Hepatocyte (in vitro differentiated cells): ENCODE measurements around the gene TNFSF11. TPM values are rescaled to one million over a fixed set of nuclear protein-coding genes. Genes with fewer than 3 reads are reported as not detected.

Experiments
- DNase-seq: peaks from one replicate; pipeline ENCODE4 v3.0.0-alpha.2; 2016; ENCODE audit warnings: low spot score
- H2AFZ ChIP-seq: fragments of 200-600 bp; sonication (generic); 2 replicates; pipeline ENCODE4 v1.6.0; 2016; ENCODE audit warnings: antibody characterized with exemption, mild to moderate bottlenecking
- H3K27ac ChIP-seq: fragments of 200-600 bp; sonication (generic); 2 replicates; pipeline ENCODE4 v1.5.1; 2016; ENCODE audit warnings: mild to moderate bottlenecking
- H3K27me3 ChIP-seq: fragments of 200-600 bp; sonication (generic); 2 replicates; pipeline ENCODE4 v1.6.1; 2016
- H3K36me3 ChIP-seq: fragments of 200-600 bp; sonication (generic); replicated peaks from 2 replicates; pipeline ENCODE4 v1.5.1; 2016; ENCODE audit warnings: low read depth; ENCODE audit not compliant: insufficient read depth
- H3K4me1 ChIP-seq: fragments of 200-600 bp; sonication (generic); 2 replicates; pipeline ENCODE4 v1.5.1; 2016; ENCODE audit warnings: mild to moderate bottlenecking, moderate library complexity; ENCODE audit not compliant: insufficient read depth
- H3K4me2 ChIP-seq: fragments of 200-600 bp; sonication (generic); 2 replicates; pipeline ENCODE4 v1.6.0; 2016
- H3K4me3 ChIP-seq: fragments of 200-600 bp; sonication (generic); 2 replicates; pipeline ENCODE4 v1.5.1; 2016; ENCODE audit warnings: mild to moderate bottlenecking
- H3K79me2 ChIP-seq: fragments of 200-600 bp; sonication (generic); 2 replicates; pipeline ENCODE4 v1.6.0; 2017; ENCODE audit warnings: mild to moderate bottlenecking
- H3K9me2 ChIP-seq: fragments of 200-600 bp; sonication (generic); replicated peaks from 2 replicates; pipeline ENCODE4 v1.6.0; 2017; ENCODE audit warnings: mild to moderate bottlenecking; ENCODE audit not compliant: insufficient read depth
- H3K9me3 ChIP-seq: fragments of 200-600 bp; sonication (generic); 2 replicates; pipeline ENCODE4 v1.5.1; 2016; ENCODE audit warnings: low read depth, mild to moderate bottlenecking
- H4K20me1 ChIP-seq: fragments of 200-600 bp; sonication (generic); 2 replicates; pipeline ENCODE4 v1.6.0; 2016; ENCODE audit warnings: mild to moderate bottlenecking; ENCODE audit not compliant: insufficient read depth, poor library complexity, severe bottlenecking
- EZH2 ChIP-seq: fragments of 200-600 bp; sonication (generic); IDR thresholded peaks from 2 replicates; pipeline ENCODE4 v1.6.1; 2016; ENCODE audit warnings: antibody characterized with exemption, mild to moderate bottlenecking, borderline replicate concordance
- EZH2phosphoT487 ChIP-seq: fragments of 200-600 bp; sonication (generic); IDR thresholded peaks from one replicate; pipeline ENCODE4 v1.6.1; 2018; ENCODE audit warnings: antibody characterized with exemption, mild to moderate bottlenecking, low read depth, moderate library complexity; ENCODE audit not compliant: unreplicated experiment, severe bottlenecking
- WGBS: methylation state at CpG from one replicate; pipeline ENCODE4 v1.1.6; 2016; ENCODE audit warnings: low lambda C conversion rate; ENCODE audit errors: missing lambda C conversion rate; 5-methylcytosine and 5-hydroxymethylcytosine counted together
- polyA plus RNA-seq: library from polyadenylated mRNA; unstranded; fragments of >200 nt; fragmentation: Nextera tagmentation; extraction: Ambion mirVana; gene quantifications from 2 replicates; pipeline ENCODE4 v1.2.1, GENCODE V29; 2016
- total RNA-seq: library from RNA; depleted of rRNA; stranded (reverse); fragments of >200 nt; gene quantifications from 2 replicates; pipeline ENCODE4 v1.2.3, GENCODE V29; 2014
- TF ChIP-seq, protein P1 (sequence below): fragments of 200-600 bp; sonication (generic); IDR thresholded peaks from 2 replicates; pipeline ENCODE4 v1.5.1; 2016; ENCODE audit warnings: antibody characterized with exemption, mild to moderate bottlenecking; ENCODE audit not compliant: poor library complexity

The TNFSF11 gene
- total and polyA plus RNA-seq, 2 experiments from 2014 or later, result 0.83 TPM; not detected in 1

DNA sequence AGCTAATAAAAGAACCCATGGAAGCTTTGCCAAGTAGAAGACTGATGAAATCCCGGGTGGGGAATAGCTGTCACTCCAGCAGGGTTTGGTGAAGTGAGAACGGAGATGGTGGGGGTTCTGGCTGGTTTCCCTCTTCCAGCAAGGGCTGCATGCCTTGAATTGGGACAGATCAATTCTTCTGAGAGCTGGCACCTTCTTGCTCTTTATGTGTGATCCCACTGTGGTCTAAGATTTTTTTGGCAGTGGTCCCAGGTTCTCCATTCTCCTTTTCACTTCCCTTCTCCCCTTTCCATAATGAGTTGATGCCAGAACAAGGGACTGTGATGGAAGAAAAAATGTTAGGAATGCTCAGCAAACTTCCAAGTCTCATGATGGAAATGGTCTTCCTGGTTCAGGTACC is 50.0 kb downstream of the TNFSF11 start:
- H3K9me2 ChIP-seq, result no peaks in the 10 kb centered on the region
- no peak overlapping the region for H3K4me2 ChIP-seq
- H3K36me3 ChIP-seq, result no peaks in the 10 kb centered on the region
- no peak overlapping the region for H2AFZ ChIP-seq
- H3K9me3 ChIP-seq, result no peaks in the 10 kb centered on the region
- 79% methylated on average over 2 of the region's 2 CpGs for WGBS
- no peaks in the 10 kb centered on the region for H3K79me2 ChIP-seq
- no peaks in the 10 kb centered on the region for H3K27me3 ChIP-seq
- no peaks in the 10 kb centered on the region for H4K20me1 ChIP-seq
- no peak overlapping the region for H3K27ac ChIP-seq
- no peak for DNase-seq
- no peaks in the 10 kb centered on the region for H3K4me1 ChIP-seq
- H3K4me3 ChIP-seq, result no peak overlapping the region
- TF ChIP-seq EZH2 (no peak), EZH2phosphoT487 (no peak)
- TF ChIP-seq, protein P1, sequence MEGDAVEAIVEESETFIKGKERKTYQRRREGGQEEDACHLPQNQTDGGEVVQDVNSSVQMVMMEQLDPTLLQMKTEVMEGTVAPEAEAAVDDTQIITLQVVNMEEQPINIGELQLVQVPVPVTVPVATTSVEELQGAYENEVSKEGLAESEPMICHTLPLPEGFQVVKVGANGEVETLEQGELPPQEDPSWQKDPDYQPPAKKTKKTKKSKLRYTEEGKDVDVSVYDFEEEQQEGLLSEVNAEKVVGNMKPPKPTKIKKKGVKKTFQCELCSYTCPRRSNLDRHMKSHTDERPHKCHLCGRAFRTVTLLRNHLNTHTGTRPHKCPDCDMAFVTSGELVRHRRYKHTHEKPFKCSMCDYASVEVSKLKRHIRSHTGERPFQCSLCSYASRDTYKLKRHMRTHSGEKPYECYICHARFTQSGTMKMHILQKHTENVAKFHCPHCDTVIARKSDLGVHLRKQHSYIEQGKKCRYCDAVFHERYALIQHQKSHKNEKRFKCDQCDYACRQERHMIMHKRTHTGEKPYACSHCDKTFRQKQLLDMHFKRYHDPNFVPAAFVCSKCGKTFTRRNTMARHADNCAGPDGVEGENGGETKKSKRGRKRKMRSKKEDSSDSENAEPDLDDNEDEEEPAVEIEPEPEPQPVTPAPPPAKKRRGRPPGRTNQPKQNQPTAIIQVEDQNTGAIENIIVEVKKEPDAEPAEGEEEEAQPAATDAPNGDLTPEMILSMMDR, result no peak

DNA sequence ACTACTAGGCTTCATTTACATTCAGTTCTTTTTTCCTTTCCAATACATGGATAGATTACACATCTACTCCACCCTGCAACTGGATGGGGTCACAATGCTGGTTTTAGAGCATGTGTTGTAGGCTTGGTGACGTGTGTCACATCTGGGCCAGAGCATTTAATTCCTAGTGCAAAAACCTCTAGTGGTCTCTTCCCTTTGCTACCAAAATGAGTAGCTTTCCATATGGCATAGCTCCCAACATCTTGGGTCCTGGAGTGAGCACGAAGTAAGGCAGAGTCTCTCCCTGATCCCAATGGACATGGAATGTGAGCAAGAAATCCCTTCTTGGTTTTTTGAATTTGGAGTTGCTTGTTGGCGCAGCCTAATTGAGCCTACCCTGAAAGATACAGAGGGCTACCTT is 51.7 kb downstream of the TNFSF11 start:
- DNase-seq, result no peak
- H3K27me3 ChIP-seq, result no peaks in the 10 kb centered on the region
- no peak overlapping the region for H3K27ac ChIP-seq
- H3K4me3 ChIP-seq, result no peak overlapping the region
- H3K9me2 ChIP-seq, result no peaks in the 10 kb centered on the region
- 100% methylated on average over 3 of the region's 3 CpGs for WGBS
- H3K4me1 ChIP-seq, result no peaks in the 10 kb centered on the region
- H3K36me3 ChIP-seq, result no peaks in the 10 kb centered on the region
- H3K79me2 ChIP-seq, result no peaks in the 10 kb centered on the region
- H3K9me3 ChIP-seq, result no peaks in the 10 kb centered on the region
- no peak overlapping the region for H3K4me2 ChIP-seq
- H2AFZ ChIP-seq, result no peak overlapping the region
- no peak for TF ChIP-seq EZH2phosphoT487
- TF ChIP-seq, protein P1, result no peak
- no peak for TF ChIP-seq EZH2
- no peaks in the 10 kb centered on the region for H4K20me1 ChIP-seq

DNA sequence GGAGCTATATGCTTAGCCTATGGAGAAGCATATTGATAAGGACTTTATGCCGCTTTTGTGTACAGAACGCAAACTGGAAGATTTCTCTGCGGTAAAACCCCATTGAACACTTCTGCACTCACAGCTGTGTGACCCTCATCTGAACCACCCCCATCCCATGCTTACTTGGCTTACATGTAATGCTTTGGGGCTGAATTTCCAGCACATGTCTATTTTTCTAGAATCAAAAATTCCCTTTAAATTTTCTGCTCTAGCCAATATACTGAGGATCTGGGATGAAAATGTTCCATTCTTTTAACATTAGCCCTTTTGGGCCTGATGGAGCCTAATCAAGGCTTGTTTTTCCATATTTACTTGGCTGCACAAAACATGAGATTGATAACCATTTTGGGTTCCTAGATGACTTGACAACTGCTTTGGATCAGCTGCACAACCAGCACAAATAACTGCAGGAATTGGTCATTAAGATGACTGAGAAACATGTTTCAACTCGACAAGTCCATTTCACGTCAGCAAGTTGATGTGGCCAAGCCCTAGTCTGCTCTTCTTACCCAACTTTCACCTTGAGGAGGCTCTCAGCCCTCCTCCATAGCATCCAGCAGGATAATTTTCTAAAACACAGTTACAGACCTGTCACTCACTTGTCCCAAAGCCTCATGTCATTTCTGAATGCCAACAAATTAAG is 52.4 kb downstream of the TNFSF11 start:
- H3K4me1 ChIP-seq, result no peaks in the 10 kb centered on the region
- DNase-seq, result no peak
- H3K27me3 ChIP-seq, result no peaks in the 10 kb centered on the region
- no peak overlapping the region for H3K4me2 ChIP-seq
- H3K79me2 ChIP-seq, result no peaks in the 10 kb centered on the region
- 91% methylated on average over 5 of the region's 5 CpGs for WGBS
- TF ChIP-seq, protein P1, result no peak
- TF ChIP-seq EZH2 (no peak), EZH2phosphoT487 (no peak)
- no peaks in the 10 kb centered on the region for H3K9me2 ChIP-seq
- no peak overlapping the region for H2AFZ ChIP-seq
- no peaks in the 10 kb centered on the region for H3K36me3 ChIP-seq
- H3K9me3 ChIP-seq, result no peaks in the 10 kb centered on the region
- no peaks in the 10 kb centered on the region for H4K20me1 ChIP-seq
- H3K4me3 ChIP-seq, result no peak overlapping the region
- H3K27ac ChIP-seq, result no peak overlapping the region

DNA sequence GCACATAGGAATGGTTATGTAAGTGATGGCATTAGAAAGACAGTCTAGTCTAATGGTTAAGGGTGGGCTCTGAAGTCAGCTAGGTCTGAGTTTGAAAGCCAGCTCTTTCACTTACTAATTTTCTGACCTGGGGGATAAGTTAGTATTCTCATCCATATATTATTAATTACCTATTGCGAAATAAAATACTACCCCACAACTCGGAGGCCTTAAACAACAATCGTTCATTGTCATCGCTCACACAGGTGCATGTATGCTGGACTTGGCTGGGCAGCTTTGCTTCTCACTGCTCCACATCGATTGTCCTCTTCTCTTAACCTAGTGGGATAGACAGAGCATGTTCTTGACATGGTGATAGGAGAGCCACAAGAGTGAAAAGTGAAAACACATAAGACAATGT is 54.7 kb downstream of the TNFSF11 start:
- H4K20me1 ChIP-seq, result no peaks in the 10 kb centered on the region
- no peaks in the 10 kb centered on the region for H3K27me3 ChIP-seq
- 94% methylated on average over 5 of the region's 5 CpGs for WGBS
- no peak for DNase-seq
- H3K36me3 ChIP-seq, result no peaks in the 10 kb centered on the region
- no peaks in the 10 kb centered on the region for H3K9me3 ChIP-seq
- H3K9me2 ChIP-seq, result no peaks in the 10 kb centered on the region
- H3K4me3 ChIP-seq, result no peak overlapping the region
- H2AFZ ChIP-seq, result no peak overlapping the region
- no peak overlapping the region for H3K27ac ChIP-seq
- H3K4me1 ChIP-seq, result no peaks in the 10 kb centered on the region
- no peaks in the 10 kb centered on the region for H3K79me2 ChIP-seq
- no peak overlapping the region for H3K4me2 ChIP-seq
- TF ChIP-seq, protein P1, result no peak
- no peak for TF ChIP-seq EZH2
- no peak for TF ChIP-seq EZH2phosphoT487
